ENCODE data around the gene TSPAN13.
"Not testable (repeated sequence)": the region's sequence is repeated elsewhere in the genome, so short reads cannot be mapped to it uniquely, and the experiment has no call there.

The TSPAN13 gene

DNA sequence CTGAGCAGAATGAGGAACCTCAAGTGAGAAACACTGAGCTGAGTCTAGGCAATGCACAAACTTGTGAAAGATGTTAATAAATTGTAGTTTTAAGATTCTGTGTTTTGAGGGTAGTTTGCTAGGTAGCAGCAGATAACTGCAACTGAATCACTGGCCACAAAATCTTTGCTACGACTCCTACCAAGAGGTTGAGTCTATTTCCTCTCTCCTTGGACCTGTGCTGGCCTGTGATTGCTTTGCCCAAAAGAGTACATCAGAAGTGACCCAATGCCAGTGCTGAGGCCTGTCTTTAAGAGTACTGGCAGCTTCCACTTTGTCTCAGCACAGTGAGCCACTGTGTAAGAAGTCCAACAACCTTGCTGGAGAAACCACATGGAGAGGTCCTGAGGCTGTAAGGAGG is 11.9 kb upstream of the TSPAN13 start:
- DNase-seq: no peak

DNA sequence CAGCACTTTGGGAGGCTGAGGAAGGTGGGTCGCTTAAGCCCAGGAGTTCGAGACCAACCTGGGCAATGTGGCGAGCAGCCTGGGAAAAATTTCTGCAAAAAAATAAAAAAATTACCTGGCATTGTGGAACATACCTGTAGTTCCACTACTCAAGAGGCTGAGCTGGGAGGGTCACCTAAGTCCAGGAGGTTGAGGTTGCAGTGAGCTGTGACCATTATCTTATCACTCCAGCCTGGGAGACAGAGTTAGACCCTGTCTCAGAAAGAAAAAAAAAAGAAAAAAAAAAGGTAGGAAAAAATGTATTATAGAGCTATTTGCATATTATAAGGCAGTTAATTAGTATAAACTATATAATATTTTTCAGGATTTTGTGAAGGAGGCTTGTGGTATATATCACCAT is 11.0 kb upstream of the TSPAN13 start:
- DNase-seq: no peak

- DNase-seq: peak; percentile 76
Observed at GRCh38 chr7:16743236-16743635, 10.3 kb upstream of the TSPAN13 start.

DNA sequence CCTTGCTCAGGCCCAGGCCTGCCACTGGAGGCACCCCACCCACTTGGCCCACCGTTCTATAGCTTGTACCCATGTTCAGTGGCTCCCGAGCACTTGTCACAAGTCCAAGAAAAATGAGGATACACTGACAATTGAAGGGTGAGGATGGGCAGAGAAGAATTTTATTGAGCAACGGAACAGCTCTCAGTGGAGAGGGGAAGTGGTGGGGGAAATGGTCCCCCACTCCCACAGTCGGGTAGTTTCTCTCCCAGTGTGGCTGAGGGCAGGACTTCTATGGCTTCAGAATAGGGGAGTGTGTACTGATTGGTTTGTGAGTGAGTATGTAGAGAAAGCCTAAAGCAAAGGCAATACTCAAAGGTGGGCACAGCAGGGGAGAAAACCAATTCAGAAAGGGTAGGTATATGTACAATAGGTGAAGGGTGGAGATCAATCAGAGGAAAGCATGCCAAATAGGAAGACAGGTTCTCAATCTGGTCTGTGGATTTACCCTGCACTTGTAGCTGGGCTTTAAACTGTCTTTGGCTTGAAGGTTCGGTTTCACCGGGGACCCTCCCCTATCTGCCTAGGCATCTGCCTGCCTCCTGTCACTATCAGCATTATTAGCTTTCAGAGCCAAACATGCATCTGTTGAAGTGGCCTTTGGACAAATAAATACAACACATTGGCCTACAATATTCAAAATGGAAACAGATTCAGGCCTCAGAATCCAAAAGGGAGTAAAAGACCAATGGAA is 8.9 kb upstream of the TSPAN13 start:
- DNase-seq: no peak

DNA sequence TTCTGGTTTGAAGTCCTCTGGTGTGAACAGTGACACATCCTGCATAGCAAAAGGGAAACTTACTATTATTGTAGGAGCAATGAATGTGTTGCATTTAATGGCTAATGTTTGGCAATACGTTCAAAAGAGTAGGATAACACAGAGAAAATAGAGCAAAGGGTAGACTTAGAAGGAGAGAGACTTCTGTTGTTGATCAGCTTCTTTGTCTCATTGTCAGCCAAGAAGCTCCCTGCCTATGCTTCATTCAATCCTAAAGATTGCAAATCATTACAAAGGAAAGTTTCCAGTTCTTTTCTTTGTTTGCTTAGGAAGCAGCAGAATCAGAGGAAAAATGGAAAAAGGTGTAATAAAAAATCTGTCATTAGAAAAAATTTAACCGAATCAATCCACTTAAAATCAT is 7.9 kb upstream of the TSPAN13 start:
- no peak for DNase-seq

DNA sequence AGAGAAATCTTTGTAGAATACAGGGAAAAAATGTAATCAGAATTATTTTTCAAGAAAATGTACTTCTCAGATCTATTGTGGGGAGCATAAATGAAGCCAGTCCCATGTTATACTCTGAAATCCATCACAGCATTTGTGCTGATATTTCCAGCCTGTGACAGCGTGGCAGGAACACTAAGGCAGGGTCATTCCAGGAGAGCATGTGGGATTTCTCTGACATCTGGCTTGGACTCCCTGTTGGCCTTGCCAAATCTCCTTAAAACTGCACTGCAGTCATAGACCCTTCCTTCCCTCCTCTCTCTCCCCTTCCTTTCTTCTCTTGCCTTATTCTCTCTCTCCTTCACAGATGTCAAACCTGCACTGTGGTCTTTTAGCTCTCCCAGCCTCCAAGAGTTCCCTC is 6.5 kb upstream of the TSPAN13 start:
- no peak for DNase-seq

GRCh38 chr7:16753932-16754855 is 639 bp downstream of the TSPAN13 start:
- no peak for DNase-seq

DNA sequence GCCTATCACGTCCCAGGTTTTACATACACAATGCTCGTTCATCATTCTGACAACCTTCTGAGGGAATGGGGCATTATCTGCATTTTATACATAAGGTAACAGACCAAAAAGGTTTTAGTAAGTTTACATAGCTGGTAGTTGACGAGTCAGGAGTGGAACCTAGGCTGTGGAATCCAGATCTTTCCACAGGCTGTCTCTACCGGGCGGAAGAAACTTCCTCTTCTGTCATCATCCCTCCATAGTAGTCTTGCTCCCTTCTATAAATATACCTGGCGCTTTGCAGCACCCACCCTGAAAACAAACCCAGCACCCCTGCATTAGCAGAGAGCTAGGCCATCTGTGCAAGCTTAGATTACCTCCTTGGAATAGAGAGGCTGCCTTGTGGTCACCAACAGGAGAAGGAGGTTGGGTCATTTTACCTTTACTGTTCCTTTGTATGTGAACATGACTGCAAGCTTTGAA is 1.3 kb downstream of the TSPAN13 start:
- DNase-seq: no peak

- DNase-seq: no peak
Observed at GRCh38 chr7:16755397-16755796, 1.8 kb downstream of the TSPAN13 start.

DNA sequence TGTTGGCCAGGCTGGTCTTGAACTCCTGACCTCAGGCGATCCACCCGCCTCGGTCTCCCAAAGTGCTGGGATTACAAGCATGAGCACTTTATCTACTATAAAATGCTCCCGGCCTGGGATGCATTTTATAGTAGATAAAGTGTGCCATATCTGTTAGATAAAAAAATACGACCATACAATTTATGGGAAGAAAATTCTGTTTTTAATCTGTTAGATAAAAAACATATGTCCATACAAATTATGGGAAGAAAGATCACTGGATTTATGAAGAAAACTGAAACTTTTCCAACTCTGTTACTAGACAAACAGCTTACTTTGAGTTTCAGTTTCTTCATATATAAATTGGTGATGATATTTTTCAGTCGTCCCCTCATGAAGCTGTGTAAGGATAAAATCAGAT is 4.5 kb downstream of the TSPAN13 start:
- no peak for DNase-seq

DNA sequence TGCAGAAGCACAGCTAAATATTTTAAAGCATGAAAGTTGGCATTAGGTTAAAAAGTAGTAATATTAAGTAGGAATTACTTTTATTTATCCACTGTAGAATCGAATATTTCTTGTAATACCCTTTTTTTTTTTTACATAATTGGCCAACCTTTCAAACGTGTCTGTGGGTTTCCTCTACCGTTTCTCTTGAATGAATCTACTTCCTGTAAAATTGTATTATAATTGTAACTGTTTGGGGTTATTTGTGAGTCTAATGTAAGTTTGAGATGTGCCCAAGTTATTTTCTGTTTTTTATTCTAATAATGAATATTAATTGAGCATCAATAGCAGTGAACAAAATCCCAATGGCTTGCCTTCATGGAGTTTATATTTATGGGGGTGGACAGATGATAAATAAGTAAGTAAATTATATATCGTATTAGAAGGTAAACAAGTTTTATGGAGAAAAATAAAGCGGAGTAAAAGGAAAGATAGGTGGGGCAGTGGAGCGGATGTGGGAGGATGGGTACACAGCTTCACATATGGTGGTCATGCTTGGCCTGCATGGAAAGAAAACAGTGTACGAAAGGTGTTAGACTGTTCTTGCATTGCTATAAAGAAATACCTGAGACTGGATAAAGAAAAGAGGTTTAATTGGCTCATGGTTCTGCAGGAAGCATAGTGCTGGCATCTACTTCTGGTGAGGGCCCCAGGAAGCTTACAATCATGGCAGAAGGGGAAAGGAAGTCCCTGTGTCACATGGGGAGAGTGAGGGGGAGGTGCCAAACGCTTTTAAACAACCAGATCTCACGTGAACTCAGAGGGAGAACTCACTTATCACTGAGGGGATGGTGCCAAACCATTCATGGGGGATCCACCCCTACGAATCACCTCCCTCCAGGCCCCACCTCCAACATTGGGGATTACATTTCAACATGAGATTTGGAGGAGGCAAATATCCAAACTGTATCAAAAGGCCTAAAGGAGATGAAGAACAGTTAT is 5.4 kb downstream of the TSPAN13 start:
- no peak for DNase-seq

GRCh38 chr7:16759840-16760239 is 6.3 kb downstream of the TSPAN13 start:
- DNase-seq: no peak

GRCh38 chr7:16762177-16762576 is 8.6 kb downstream of the TSPAN13 start:
- DNase-seq: no peak

DNA sequence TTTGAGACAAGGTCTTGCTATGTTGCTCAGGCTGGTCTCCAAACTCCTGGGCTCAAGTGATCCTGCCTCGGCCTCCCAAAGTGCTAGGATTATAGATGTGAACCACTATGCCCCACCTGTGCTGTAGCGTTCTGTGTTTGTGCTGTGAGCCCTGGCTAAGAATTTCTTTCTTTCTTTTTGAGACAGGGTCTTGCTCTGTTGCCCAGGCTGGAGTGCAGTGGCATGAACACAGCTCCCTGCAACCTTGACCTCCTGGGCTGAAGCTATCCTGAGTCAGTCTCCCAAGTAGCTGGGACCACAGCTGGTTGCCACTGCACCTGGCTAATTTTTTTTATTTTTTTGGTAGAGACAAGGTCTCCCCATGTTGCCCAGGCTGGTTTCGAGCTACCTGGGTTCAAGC is 11.4 kb downstream of the TSPAN13 start:
- no peak for DNase-seq

DNA sequence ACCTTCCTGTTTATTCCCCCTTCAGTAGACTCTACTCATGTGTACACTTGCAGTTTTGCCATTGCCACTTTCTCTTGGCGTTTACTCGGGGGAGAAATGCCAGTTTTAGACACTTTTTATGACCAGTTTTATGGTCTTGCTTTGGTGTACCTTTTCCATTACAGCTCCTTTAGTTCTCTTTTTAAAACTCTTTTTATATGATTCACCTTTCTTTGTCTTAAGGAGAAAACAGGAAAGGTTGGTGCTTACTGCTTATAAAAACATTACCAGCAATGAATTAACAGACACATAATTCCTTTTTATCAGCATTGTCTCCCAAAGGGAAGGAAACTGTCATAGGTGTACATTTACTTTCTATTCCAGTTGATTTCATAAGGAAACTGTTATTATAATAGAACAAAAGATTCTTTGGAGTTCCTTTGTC is 11.9 kb downstream of the TSPAN13 start:
- DNase-seq: no peak

- not testable (repeated sequence) for DNase-seq
Observed at GRCh38 chr7:16769994-16770393, 16.4 kb downstream of the TSPAN13 start.

DNA sequence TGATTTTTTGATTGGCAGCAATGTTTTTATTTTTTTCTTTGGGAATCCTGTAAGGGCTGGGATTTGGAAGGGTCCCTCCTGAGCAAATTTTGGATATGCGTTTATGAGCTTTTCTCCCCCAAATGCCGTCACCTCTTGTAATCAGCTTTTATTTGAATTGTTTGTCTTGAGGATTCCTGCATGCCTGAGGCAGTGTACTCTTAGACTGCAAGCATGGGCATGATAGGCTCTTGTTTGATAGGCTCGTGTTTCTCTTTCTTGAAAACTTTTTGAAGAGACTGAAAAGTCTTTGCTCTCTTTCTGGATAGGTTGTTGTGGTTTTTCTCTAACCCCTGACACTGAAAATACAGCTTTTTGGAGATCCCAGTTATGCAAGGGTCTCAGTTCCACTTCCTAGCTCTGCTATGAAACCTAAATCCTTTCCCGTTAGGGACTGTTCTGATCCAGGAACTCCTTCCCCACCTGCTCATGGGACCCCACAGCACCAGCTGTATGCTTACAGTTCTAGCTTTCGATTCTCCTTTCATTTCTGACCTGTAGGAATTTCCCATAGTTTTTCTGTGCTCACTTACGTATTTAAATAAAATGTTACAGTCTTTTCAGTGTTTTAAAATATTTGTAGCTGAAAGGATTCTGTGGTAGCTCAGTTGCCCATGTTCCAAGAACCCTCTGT is 17.2 kb downstream of the TSPAN13 start:
- no peak for DNase-seq

DNA sequence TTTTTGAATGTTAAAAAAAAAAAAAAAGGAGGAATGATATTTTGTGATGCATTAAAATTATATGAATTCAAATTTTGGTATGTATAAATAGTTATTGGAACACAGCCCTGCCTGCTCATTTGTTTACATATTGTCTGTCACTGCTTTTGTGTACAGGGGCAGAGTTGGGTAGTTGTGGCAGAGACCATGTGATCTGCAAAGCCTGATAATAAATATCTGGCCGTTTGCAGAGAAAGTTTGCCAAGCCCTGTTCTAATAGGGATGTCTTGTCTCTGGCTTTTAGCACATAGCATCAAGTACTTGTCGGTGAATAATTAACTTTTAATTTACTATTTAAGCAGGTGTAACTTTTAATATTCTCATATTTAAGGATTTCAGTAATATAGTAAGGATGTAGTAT is 19.8 kb downstream of the TSPAN13 start:
- no peak for DNase-seq

GRCh38 chr7:16773884-16774283 is 20.3 kb downstream of the TSPAN13 start:
- DNase-seq: no peak

GRCh38 chr7:16774294-16774693 is 20.7 kb downstream of the TSPAN13 start:
- no peak for DNase-seq

DNA sequence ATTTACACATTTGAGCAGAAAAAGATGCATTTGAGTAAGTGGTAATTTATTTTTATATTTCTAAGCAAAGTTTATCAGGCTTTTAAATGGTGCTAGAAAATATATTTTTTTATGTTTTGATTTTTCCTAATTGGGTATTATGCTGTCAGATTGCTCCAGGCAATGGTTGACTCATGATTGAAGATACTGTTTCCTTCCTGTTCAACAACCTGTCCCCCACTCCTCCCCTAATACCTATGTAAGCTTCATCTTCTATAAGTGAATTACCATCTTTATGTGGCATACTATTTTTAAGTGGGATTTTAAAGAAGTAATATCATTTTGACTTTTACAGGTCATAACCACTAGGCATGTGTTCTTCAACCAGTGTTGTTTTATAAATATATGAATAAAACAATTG is 21.4 kb downstream of the TSPAN13 start:
- no peak for DNase-seq

GRCh38 chr7:16776053-16776452 is 22.5 kb downstream of the TSPAN13 start:
- no peak for DNase-seq

Data from HCEC 1CT (cell line).